Keratinocyte (primary cell): ENCODE results near the gene GOLGA6D. TPM values are rescaled to one million over a fixed set of nuclear protein-coding genes. Genes with fewer than 3 reads are reported as not detected.

ENCODE experiments used
- DNase-seq: peaks from one replicate; pipeline ENCODE4 v3.0.0-alpha.2; 2011; ENCODE audit warnings: low read depth, missing footprints, low spot score
- FAIRE-seq: peaks from 2 replicates; lab custom pipeline; 2011; peaks lifted over from hg19 to GRCh38; lab: Jason Lieb, UNC
- H2AFZ ChIP-seq: 2 replicates; pipeline ENCODE4 v1.6.0; 2012; ENCODE audit warnings: low read length, control low read depth, inconsistent platforms; ENCODE audit not compliant: control insufficient read depth
- H3K27ac ChIP-seq: 2 replicates; pipeline ENCODE4 v1.5.1; 2011; ENCODE audit warnings: low read length; ENCODE audit not compliant: control insufficient read depth, insufficient read depth
- H3K27me3 ChIP-seq: 3 replicates; pipeline ENCODE4 v1.6.0; 2011; ENCODE audit warnings: low read length; ENCODE audit not compliant: control insufficient read depth, insufficient read depth; ENCODE audit errors: extremely low read depth
- H3K36me3 ChIP-seq, 2 experiments: 2 replicates in 1 of 2; 3 replicates in 1 of 2; pipeline ENCODE4 v1.5.1; 2011; ENCODE audit warnings: low read length in 2 of 2, mild to moderate bottlenecking in 1 of 2; ENCODE audit not compliant: control insufficient read depth in 2 of 2, insufficient read depth in 2 of 2; ENCODE audit errors: extremely low read depth in 1 of 2
- H3K4me1 ChIP-seq: 3 replicates; pipeline ENCODE4 v1.5.1; 2011; ENCODE audit warnings: low read length; ENCODE audit not compliant: control insufficient read depth, insufficient read depth; ENCODE audit errors: extremely low read depth
- H3K4me2 ChIP-seq: 3 replicates; pipeline ENCODE4 v1.6.0; 2011; ENCODE audit warnings: low read depth, low read length; ENCODE audit not compliant: control insufficient read depth, insufficient read depth; ENCODE audit errors: extremely low read depth
- H3K4me3 ChIP-seq, 3 experiments: fragments of 200-600 bp in 1 of 3; sonication (generic) in 1 of 3; 2 replicates in 2 of 3; 3 replicates in 1 of 3; pipeline ENCODE4 v1.5.1; 2011 to 2016; ENCODE audit warnings: low read length in 3 of 3, mild to moderate bottlenecking in 3 of 3, control low read depth in 2 of 3, inconsistent platforms in 1 of 3, low read depth in 1 of 3, mixed read lengths in 1 of 3, mixed run types in 1 of 3, moderate library complexity in 1 of 3; ENCODE audit not compliant: control insufficient read depth in 2 of 3, insufficient read depth in 2 of 3; ENCODE audit errors: extremely low read depth in 1 of 3
- H3K79me2 ChIP-seq: 2 replicates; pipeline ENCODE4 v1.6.0; 2012; ENCODE audit warnings: low read length; ENCODE audit not compliant: control insufficient read depth, insufficient read depth
- H3K9ac ChIP-seq: 3 replicates; pipeline ENCODE4 v1.6.0; 2011; ENCODE audit warnings: low read length; ENCODE audit not compliant: control insufficient read depth, insufficient read depth; ENCODE audit errors: extremely low read depth
- H3K9me1 ChIP-seq: 3 replicates; pipeline ENCODE4 v1.6.0; 2011; ENCODE audit warnings: low read length; ENCODE audit not compliant: control insufficient read depth, insufficient read depth; ENCODE audit errors: extremely low read depth
- H3K9me3 ChIP-seq: 2 replicates; pipeline ENCODE4 v1.5.1; 2012; ENCODE audit warnings: low read depth, low read length; ENCODE audit not compliant: control insufficient read depth
- H4K20me1 ChIP-seq: 3 replicates; pipeline ENCODE4 v1.6.0; 2011; ENCODE audit warnings: low read length; ENCODE audit not compliant: control insufficient read depth, insufficient read depth; ENCODE audit errors: extremely low read depth
- EZH2 ChIP-seq: IDR thresholded peaks from one replicate; pipeline ENCODE4 v1.6.1; 2012; ENCODE audit warnings: inconsistent platforms, mild to moderate bottlenecking, low read length, moderate library complexity
- dilution Hi-C: fragments of 300-500 bp; cut with MboI; formaldehyde crosslinking; loops from one replicate; pipeline ENCODE4 v1.7.0; 2020; ENCODE audit warnings: low sequenced_read_pairs; ENCODE audit not compliant: extremely low pct_ligation_motif_present
- polyA plus RNA-seq, 5 experiments: library from polyadenylated mRNA; depleted of rRNA in 3 of 5; stranded (reverse) in 3 of 5; stranded (forward) in 1 of 5; unstranded in 1 of 5; fragments of >200 nt; gene quantifications; 1 replicate in 1 of 5; 2 replicates in 3 of 5; 3 replicates in 1 of 5; pipeline versions ENCODE4 v1.2.1 to v1.2.3, GENCODE V29; 2011 to 2012; ENCODE audit warnings: missing spikeins in 2 of 5, low read depth in 1 of 5, low replicate concordance in 1 of 5
- TF ChIP-seq, protein P1 (sequence below), 3 experiments: IDR thresholded peaks in 1 of 3; conservative IDR thresholded peaks in 1 of 3; optimal IDR thresholded peaks in 1 of 3; 2 replicates in 2 of 3; 3 replicates in 1 of 3; pipeline versions ENCODE3 to v1.5.1; 2011; ENCODE audit warnings: low read length in 3 of 3, mild to moderate bottlenecking in 3 of 3, moderate library complexity in 2 of 3, control low read depth in 1 of 3, inconsistent platforms in 1 of 3; ENCODE audit not compliant: insufficient read depth in 2 of 3; ENCODE audit errors: extremely low read depth in 1 of 3

GOLGA6D gene
- polyA plus RNA-seq, 1 donor (not counting 4 experiments of a cell fraction or from before 2014, with no cell fraction given) = 0.03 TPM

DNA sequence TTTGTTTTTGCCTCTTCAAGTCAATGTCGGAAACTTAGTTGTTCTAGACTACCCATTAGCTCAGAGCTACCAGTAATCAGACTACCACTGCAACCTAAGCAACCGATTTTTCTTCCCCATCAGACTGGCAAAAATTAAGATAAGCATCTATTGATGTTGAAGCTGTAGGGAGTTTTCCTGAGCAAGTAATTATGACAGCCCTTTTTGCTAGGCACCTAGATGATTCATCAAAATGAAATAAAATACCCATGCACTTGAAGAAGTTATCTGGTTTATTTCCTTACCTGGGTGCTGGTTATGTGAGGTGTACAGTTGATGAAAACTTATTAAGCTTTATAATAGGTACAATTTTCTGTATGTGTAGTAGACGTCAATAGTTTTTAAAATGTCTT, 52.7 kb downstream of the GOLGA6D start:
- Histone ChIP-seq H3K79me2 (peaks cover 6% of the 10 kb centered on the region), H2AFZ (peak overlapping the region; percentile 85), H4K20me1 (no peaks in the 10 kb centered on the region), H3K36me3 (peaks cover 0 to 8% of the 10 kb centered on the region in 2 experiments), H3K27me3 (no peaks in the 10 kb centered on the region), H3K4me3 (peak overlapping the region; percentile 73 to 88 (median 74)), H3K9ac (peak overlapping the region; percentile 84), H3K9me3 (no peaks in the 10 kb centered on the region), H3K27ac (peak overlapping the region; percentile 54), H3K4me1 (peaks cover 12% of the 10 kb centered on the region), H3K9me1 (no peaks in the 10 kb centered on the region), H3K4me2 (peak overlapping the region; percentile 98)
- DNase-seq (no peak), FAIRE-seq (no peak)
- TF ChIP-seq, protein P1, sequence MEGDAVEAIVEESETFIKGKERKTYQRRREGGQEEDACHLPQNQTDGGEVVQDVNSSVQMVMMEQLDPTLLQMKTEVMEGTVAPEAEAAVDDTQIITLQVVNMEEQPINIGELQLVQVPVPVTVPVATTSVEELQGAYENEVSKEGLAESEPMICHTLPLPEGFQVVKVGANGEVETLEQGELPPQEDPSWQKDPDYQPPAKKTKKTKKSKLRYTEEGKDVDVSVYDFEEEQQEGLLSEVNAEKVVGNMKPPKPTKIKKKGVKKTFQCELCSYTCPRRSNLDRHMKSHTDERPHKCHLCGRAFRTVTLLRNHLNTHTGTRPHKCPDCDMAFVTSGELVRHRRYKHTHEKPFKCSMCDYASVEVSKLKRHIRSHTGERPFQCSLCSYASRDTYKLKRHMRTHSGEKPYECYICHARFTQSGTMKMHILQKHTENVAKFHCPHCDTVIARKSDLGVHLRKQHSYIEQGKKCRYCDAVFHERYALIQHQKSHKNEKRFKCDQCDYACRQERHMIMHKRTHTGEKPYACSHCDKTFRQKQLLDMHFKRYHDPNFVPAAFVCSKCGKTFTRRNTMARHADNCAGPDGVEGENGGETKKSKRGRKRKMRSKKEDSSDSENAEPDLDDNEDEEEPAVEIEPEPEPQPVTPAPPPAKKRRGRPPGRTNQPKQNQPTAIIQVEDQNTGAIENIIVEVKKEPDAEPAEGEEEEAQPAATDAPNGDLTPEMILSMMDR (optimal IDR thresholded peaks at IDR 0.05 in 1 of 3, IDR thresholded peaks at IDR 0.05 in 1 of 3, conservative IDR thresholded peaks at IDR 0.05 in 1 of 3; ENCODE audit: extremely low read depth in 1 of 3, insufficient read depth in 2 of 3, low read length in 3 of 3) = no peak
- TF ChIP-seq EZH2 = no peak
- dilution Hi-C loops = no loop called here

DNA sequence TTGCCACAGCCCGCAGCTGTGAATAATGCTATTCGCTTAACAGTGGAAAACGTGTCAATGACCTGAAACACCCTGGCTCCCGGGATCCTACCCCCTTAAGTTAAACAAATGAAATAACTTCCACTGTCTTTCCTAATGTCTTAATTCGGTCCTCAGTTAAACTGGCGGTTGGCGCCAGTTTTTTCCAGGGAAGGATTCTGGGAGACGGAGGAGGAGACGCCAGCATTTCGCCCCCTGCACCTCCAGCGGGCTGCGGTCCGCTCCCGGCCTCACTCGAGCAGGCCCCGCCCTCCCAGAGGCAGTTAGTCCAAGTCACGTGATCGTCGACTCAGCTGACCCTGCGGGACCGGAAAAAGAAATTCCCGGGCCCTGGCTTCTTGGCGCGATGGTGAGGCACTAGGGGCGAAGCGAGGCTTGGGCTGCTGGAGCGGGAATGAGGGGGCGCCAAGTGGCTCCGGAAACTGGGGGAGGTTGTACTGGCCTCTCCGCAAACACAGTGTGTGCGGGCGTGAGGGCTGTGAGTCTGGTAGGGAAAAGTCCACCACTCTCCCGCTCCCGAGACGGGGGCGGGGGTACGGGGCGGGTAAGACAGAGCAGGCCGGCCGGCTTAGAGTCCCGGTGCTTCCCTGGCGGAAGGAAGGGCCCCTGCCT, 53.2 kb downstream of the GOLGA6D start, which contains the start of gene COMMD4:
TSS of gene COMMD4 (plus strand) at position 359 of the 651 bp plus-strand sequence. CDS start at position 386, 27 bp downstream.
- Histone ChIP-seq H3K36me3 (peaks cover 0 to 8% of the 10 kb centered on the region in 2 experiments), H3K27me3 (no peaks in the 10 kb centered on the region), H4K20me1 (no peaks in the 10 kb centered on the region), H3K9me1 (no peaks in the 10 kb centered on the region), H3K27ac (peak within 1 kb of the TSS; percentile 61), H3K4me1 (peaks cover 12% of the 10 kb centered on the region), H3K9me3 (no peaks in the 10 kb centered on the region), H3K79me2 (peaks cover 6% of the 10 kb centered on the region), H3K4me3 (peak within 1 kb of the TSS; percentile 73 to 88 (median 74)), H2AFZ (peak within 1 kb of the TSS; percentile 92), H3K9ac (peak within 1 kb of the TSS; percentile 84), H3K4me2 (peak within 1 kb of the TSS; percentile 98)
- FAIRE-seq (no peak), DNase-seq (peak; percentile 40)
- dilution Hi-C loops = no loop called here
- TF ChIP-seq, protein P1 (optimal IDR thresholded peaks at IDR 0.05 in 1 of 3, IDR thresholded peaks at IDR 0.05 in 1 of 3, conservative IDR thresholded peaks at IDR 0.05 in 1 of 3; ENCODE audit: extremely low read depth in 1 of 3, insufficient read depth in 2 of 3, low read length in 3 of 3) = no peak
- no peak for TF ChIP-seq EZH2
